GM18867 (cell line): ENCODE results near the gene SCRN2.

Experiments used
- ATAC-seq: cut with Tn5 transposase; IDR thresholded peaks from one replicate; pipeline ENCODE4 v1.9.1; 2021; ENCODE audit warnings: mild to moderate bottlenecking, moderate library complexity; ENCODE audit not compliant: unreplicated experiment

SCRN2 gene

DNA sequence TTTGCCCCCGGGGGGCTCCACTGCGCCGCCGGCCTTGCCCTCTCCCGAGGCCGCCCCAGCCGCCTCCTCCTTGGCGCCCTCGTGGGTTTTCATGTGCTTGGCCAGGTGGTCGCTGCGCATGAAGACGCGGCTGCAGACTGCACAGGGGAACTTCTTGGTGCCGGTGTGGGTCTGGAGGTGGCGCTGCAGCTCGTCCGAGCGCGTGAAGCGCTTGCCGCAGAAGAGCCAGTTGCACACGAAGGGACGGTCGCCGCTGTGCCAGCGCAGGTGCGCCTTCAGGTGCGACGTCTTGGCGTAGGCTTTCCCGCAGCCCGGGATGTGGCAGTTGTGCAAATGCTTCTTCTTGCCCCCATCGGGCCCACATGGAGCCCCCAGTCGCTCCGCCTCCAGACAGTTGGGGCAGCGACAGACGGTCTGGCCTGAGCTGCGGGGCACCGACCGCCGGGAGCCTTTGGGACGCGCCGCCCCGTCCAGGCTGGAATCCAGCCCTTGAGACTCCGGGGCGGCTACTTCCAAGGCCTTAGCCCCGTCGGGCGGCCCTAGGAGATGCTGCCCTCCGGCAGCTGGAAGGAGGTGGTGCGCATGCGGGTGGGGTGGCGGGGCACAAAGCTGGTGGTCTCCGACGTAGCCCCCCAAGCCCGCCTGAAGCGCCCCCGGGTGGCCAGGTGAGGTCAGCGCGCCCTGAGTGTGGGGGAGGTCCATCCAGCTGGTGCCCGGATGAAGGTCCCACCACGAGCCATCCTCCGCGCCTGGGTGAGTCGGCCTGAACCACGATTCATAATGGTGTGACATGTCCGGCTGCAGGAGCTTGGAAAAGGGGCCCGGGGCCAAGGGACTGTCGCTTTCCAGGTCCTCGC is 6.5 kb upstream of the SCRN2 start:
- no peak for ATAC-seq

DNA sequence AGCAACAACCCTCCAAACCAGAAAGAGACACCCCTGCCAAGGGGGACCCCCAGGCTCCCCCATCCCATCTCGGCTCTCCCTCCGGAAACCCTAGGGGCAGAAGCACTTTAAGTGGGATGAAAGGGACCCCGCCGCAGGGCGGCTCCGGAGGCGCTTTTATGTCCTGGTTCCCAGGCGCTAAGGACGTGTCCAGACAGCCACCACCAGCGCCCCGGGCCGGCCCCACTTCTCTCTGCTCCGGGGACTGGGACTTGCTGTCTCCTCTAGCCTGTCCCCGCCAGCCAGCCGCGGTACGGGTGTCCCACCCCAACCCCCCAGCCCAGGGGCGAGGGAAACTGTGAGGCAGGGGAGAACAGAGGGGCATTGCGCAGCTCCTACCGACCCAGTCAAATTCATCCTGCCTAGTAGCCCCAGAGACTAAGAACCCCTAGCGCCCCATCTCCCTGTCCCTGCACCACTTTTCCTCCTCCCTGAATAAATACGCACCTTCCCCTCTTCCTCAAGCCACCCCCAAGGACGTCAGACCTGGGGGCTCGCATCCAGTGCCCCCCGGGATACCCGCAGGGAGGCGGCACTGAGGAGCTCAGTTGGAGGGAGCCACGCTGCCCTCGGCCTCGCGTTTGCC is 5.8 kb upstream of the SCRN2 start:
- ATAC-seq = no peak

DNA sequence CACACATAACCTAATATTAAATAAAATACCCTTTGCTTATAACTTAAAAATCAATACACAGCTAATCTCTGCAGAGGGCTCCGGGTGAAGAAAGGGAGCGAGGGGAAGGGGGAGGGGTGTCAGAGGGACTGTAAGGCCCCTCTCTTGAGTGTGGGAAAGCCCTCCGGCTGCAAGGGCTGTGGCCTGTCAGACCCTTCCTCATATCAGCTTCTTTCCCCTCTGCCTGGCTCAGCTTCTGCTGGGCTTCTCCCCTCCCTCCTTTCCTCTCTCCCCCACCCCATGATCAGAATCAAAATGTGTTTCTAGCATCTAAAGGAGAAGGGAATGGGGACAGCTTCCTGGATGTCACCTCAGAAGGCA is 4.6 kb upstream of the SCRN2 start:
- ATAC-seq = no peak

DNA sequence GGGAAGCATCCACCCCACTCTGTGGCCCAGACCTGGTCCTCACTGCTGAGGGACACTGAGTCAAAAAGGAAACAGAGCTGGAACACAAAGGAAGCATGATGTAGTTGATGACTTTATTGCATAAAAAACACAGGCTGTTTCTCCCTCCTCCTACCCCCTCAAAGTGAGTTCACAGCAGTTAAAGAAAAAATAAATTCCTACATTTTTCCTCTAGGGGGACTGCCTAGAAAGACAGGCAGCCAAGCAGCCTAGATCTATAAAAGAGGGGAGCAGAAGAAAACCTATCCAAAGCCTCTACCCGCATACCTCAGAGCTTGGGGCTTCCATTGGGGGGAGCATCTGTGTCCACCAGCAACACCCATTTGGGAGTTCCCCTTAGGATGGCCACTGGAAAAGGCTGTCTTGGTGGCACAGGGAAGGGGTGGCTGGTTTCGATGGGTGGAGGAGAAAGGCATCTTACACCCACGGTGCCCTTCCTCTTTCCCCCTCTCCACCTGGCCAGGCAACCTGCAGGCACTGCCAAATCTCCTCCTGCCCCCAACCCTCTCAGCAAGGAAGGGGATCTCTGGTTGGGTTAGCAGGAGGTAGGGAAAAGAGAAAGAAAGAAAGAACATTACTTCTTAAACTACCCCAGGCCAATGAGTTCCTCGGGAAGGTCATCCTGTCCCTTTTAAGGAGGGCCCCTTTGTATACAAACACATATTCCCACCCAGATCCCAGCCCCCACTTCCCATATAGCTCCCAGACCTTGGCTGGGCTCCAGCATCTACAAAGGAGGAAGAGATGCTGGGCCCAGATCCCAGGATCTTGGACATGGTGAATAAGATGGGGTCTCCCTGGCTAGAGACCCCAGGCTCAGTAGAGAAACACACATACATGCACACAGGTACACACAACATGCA is 4.0 kb upstream of the SCRN2 start:
- ATAC-seq = no peak

- no peak for ATAC-seq
Measured at GRCh38 chr17:47844227-47844626, 3.2 kb upstream of the SCRN2 start.

GRCh38 chr17:47843391-47843730 is 2.3 kb upstream of the SCRN2 start:
- ATAC-seq = no peak

GRCh38 chr17:47841488-47842291 is 617 bp upstream of the SCRN2 start:
- ATAC-seq = no peak

DNA sequence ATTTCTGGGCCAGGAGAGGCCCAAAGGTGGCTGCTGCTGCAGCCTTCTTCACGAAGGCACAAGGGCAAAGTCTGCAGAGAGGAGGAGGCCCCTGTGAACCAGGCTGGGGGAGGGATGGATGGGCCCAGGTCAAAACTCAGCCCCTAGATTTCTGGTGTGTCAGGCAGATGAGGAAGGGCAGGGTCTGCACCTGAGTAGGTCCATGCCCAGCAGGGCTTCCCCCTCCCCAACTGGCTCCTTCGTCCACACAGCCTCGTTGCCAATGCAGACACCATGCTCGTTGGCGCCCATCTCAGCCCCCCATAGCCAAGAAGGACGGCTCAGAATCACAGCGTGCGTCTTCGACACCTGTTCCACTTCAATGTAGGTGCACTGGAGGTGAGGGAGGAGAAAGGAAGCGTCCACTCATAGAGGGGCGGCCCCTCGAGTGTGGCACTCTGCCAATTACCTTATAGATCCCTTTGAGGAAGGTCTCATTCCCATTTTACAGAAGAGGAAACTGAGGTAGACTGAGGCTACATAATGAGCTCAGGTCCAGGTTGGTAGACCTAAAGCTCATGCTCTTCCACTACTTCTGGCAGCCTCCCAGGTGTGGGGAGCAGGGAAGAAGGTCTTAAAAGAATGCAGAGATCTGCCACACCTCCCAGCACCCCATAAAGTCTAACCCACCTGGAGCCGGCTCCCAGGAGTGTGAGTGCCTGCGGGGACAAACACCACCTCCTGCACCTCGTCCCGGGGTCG is 902 bp downstream of the SCRN2 start:
- ATAC-seq = no peak

- no peak for ATAC-seq
Measured at GRCh38 chr17:47839071-47839470, 2.0 kb downstream of the SCRN2 start.

GRCh38 chr17:47838636-47839035 is 2.4 kb downstream of the SCRN2 start:
- ATAC-seq = no peak

DNA sequence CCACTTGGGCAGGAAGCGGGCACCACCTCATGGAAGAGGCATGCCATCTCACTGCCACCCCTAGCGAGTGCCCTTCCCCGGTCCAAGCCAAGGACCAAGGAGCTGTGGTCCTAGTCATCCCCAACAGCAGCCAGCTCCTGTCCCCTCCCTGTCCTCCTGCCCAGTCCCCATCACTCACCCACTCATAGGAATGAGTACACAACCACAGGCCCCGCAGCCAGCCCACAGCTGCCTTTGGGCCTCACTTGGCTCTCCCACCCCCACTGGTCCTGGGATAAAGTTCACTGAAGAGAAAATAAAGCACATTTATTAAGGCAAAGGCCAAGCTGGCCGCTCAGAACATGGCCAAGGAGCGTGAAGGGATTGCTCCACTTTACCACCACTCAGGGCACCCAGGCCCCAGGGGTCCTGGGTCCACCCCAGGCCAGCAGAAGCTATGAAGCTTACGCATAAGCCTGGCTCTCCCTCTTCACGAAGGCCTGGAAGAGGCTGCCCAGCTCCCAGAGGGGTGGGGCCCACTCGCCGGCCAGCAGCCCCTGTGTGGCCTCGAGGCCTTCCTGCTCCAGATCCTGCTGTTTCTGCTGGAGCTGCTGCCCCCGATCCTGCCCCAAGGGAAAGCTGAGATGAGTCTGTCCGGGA is 3.6 kb downstream of the SCRN2 start:
- no peak for ATAC-seq

GRCh38 chr17:47836601-47837000 is 4.5 kb downstream of the SCRN2 start:
- no peak for ATAC-seq

DNA sequence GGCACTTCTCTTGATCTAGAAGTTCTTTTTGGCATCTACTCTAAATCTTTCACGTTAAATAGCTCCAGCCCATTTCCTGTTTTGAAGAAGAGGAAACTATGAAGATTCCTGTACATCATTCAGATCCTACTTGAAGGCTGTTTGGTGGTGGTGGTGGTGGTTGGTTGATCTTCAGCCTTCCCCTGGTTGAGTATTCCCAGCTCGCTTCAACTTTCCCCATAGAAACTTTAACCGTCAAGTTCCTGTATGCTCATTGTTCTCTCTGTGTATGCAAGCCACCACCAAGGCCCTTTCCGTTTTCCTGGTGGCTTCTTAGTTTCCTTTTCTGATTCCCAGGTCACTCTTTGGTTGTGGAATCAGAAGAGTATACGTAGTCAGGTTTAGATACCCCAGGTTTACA is 6.3 kb downstream of the SCRN2 start:
- no peak for ATAC-seq

GRCh38 chr17:47831934-47832327 is 9.1 kb downstream of the SCRN2 start:
- no peak for ATAC-seq

DNA sequence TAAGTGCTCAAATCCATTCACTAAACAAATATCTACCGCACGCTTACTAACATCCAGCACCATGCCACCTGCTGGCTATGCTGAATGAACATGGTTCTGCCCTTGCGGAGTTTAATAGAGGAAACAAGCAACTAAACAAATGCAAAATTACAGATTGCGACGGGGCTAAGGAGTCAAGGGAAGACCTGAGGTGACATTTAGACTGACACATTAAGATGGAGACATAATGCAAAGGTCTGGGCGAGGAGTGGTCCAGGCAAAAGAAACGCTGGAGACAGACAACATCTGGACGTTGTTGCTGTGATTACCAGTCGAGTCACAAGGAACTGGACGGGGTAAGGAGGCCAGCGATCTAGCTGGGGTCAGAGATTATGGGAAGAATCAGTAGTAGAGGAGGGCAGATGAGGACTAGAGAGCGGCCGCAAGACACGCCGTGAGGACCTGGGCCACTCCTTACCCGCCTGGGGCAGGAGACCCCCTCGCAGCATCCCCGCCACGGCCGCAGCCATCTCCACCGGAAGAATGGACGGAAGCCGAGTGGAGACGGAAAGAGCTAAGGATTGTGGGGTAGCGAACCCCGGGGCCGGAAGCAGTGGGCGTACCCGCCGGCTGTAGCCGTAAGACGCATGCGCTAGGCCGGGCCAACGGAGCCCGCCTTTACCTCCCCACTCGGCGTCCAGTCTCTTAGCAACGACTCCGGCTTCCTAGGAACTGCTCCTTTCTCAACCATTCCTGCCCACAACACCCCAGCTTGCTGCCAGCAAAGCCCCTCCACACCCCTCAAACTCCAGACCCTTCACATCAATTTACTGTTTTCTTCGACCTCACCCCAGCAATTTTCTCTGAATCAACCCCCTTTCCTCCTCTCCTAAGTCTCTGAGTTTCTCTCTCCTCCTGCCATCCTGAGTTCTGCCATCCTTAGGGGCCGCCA is 9.8 kb downstream of the SCRN2 start, which contains the start of the genes LRRC46 and MRPL10:
Gene LRRC46, plus strand, starts transcription at position 668 of the 931 bp plus-strand sequence. CDS start 320 bp downstream, outside the sequence.
Gene MRPL10, minus strand, starts transcription at position 539 of the 931 bp plus-strand sequence. Its CDS starts 30 bp downstream, at position 509.
- ATAC-seq = peak; percentile 77

DNA sequence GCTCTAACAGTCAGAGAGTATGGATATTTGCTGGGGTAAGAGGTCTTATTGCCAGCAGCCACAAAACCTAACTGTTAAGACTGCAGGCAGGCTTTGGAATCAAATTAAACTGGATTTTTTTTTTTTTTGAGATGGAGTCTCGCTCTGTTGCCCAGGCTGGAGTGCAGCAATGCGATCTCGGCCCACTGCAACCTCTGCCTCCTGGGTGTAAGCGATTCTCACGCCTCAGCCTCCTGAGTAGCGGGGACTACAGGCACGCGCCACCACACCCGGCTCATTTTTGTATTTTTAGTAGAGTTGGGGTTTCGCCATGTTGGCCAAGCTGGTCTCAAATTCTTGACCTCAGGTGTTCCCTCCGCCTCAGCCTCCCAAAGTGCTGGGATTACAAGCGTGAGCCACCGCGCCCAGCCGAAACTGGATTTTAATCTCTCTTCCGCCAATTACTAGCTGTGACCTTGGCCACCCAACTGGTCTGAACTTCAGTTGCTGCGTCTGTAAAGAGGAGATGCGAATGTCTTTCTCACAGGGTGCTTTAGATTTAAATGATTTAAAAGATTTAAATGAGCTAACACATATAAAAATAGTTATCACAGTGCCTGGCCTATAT is 10.6 kb downstream of the SCRN2 start:
- ATAC-seq = no peak

DNA sequence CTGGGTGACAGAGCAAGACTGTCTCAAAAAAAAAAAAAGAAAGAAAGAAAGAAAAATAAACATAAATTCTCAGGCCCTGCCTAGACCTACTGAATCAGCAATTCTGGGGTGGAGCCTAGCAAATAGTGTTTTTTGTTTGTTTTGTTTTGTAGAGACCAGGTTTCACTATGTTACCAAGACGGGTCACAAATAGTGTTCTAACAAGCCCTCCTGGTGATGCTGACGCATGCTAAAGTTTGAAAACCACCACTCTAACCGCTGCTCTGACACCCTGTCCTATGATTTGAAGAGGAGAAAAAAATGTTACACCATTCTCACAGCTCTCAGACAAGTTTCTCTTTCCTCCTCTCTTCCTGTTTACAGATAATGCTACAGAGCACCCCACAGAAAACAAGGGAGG is 11.2 kb downstream of the SCRN2 start:
- no peak for ATAC-seq

DNA sequence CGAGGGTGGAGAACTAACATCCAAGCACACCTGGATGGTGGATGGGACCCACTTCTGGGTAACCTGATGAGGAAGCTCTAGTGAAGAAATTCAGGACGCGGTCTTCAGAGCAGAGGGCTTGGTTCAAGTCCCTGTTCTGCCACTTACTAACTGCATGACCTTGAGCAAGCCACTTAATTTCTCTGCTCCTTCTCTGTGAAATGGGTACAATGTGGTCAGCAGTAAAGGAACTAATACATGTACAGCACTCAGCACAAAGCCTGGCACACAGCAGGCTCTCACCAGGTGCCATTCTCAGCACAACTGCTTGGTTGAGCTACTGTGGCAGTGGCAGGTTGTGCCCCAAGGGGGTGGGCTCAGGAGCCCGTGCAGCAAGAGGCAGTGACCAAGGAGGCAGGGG is 17.6 kb downstream of the SCRN2 start:
- ATAC-seq = no peak
